Stimulated activated CD4-positive, alpha-beta T cell treated with anti-CD3 and anti-CD28 coated beads, Interleukin-1b, Interleukin-23, amount 100 ng/mL, for 24 hours (primary cell): ENCODE data around the gene AP1S3.
A peak's percentile ranks its signal among the peaks of the same experiment; 100 is the strongest.
"Not testable (repeated sequence)": the region's sequence is repeated elsewhere in the genome, so short reads cannot be mapped to it uniquely, and the experiment has no call there.

ENCODE experiments used
- DNase-seq, 4 experiments: peaks; one replicate each; pipeline ENCODE4 v3.0.0-alpha.2; 2020; ENCODE audit warnings: low read depth in 4 of 4, low spot score in 1 of 4

AP1S3 gene

DNA sequence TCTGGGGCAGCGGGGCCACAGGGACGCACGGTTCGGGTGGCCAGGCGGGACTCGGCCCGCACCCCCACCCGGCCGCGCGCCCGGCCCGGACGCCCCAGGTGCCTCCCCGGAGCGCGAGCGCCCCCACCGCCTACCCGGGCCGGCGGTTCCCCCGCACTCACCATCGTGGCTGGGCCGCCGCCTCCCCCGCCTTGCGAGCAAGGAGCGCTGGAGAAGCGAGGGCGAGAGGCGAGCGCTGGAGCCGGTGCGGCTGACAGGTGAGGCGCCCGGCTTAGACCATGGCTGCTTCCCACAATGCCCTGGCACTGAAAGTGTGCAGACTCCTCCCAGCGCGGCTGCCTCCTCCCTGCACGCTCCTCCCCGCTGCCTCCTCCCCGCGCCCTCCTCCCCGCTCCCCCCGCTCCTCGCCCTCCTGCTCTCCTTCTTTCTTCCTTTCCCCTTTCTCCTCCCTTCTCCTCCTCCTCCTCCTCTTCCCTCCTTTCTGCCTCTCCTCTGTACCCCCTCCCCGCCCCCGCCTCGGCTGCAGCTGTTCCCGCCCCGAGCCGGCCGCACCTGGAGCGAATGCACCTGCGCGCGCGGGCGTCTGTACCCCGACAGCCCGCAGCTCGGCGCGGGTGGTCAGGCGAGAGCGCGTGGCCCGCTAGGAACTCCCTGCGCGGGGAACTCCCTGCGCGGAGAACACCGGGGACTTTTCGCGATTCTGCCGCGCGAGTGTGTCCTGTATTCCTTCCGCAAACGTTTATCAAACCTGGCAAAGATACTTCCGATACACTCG lies at the start of gene AP1S3:
AP1S3 (minus strand) TSS at position 296 of the 775 bp plus-strand sequence; CDS start at position 164, 132 bp downstream.
- peak; percentile 34 to 69 (median 54) for DNase-seq

DNA sequence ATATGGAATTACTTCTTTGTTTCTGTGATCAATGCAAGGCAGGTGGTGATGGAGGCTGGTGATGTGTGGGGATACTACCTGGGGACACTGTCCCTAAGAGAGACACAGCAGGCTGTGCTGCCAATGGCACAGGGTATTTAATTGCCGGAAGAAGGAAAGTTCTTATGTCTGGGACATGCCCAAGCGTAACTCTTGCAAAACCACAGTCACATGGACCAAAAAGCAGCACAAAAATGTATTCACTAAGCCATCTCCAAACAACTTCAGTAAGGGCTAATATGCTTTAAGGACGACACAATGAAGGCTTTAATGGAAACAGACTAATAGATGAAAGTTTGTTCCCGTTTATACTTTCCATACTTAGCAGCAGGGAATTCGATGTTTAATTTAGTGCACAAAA lies 49.7 kb upstream of the AP1S3 start:
- no peak for DNase-seq

DNA sequence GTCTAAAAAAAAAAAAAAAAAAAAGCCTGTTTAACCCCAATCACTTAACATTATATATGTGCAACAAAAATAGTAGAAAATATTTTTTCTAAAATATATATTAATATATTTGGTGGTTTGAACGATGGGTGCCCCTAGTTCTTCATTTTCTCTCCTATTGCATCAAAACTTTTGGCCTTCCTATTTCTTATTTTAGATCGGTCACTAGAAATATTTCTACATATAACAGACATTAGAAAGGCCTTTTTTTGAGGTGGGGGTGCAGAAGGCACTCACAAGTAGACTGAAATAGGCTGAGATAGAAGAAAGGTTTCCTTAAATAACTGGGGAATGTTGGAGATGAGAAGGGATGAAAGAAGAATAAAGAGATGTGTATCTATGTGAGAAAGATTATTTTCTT lies 49.3 kb upstream of the AP1S3 start:
- DNase-seq = no peak

DNA sequence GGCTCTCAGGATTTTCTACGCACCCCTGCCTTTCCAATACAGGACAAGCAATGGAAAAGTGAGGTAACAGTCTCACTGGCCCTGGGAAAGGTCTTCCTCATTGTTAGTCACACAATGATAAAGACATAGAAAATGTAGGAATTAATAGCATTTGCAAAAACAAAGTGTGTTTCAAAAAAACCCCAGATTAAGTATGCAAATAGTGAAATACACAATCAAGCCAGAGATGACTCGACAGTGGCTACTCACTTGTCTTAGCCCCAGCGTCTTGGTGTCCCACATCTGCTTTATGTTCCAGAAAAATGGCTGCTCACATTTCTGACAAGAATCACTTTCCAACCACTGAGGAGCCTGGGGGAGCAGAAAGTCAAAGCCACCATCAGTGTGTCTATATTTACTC lies 47.0 kb upstream of the AP1S3 start:
- DNase-seq = no peak

DNA sequence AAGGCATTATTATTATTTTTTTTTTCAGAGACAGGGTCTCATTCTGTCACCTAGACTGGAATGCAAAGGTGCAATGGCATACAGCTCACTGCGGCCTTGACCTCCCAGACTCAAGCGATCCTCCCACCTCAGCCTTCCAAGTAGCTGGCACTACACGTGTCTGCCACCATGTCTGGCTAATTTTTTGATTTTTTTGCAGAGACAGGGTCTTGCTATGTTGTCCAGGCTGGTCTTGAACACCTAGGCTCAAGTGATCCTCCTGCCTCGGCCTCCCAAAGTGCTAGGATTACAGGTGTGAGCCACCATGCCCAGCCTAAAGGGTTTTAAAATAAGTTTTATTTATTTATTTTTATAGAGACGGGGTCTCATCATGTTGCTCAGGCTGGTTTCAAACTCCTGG lies 45.3 kb upstream of the AP1S3 start:
- DNase-seq = no peak

DNA sequence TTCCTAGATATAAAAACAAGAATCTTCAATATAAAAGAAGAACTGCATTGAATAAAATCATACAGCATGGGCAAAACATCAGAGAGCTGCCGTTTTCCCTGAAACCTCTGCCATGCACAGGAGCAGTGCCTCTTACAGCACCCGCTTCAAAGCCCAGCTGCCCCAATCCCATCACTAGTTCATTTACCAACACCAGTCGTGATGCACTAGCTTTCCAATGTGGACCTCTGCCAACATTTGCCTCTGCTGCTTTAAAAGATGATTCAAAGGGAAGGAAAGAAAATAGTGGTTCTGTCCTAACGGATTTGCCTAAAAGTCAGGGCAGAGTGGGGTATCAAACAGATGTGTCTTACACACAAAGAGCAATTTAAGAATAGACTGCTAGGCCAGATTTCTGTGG lies 43.4 kb upstream of the AP1S3 start:
- no peak for DNase-seq

DNA sequence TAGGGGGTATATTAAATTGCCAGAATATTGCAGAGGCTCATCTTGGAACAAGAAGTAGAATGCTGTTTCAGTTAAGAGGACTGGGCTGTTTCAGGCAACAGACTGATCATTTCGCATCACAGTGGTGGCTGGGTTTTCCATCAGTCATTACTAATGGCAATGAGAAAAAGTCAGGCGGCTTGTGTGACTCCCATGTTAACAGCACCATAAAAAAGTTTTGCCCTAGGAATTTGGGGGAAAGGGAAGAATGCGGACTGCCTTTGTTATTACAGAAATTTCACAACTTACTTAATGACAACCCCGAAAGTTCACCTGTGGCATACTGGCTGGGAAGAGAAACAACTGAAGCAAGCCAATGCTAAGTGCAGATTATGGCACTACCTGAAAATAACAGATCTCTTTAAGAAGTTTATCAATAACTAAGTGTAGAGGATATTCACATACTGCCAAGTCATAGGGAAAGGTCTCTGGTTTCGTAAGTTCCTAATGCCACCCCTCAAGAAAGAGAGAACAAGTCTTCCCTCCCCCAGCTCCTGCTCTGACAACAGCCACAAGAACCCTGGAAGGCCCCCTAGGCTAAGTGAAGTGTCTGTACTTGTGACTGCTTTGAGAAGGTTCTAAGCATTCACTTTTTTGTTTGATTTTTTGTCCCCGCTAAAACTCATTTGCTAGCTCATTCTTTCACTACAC lies 40.5 kb upstream of the AP1S3 start:
- DNase-seq = no peak

DNA sequence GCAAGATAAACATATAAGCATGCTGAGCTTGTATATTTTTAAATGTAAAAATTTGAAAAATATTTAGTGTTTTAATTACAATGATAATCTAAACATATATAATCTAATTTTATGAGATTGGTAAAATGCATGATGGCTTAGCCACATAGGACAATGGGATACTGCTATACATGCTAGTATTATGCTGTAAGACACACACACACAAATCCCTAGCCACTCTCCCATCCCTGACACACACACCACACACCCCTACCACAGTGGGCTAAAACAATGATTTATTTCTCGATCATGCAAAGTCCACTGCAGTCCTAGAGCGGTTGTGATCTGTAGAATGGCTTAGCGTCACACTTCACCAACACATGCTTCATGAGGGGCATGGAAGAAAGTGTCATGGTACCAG lies 36.3 kb upstream of the AP1S3 start:
- DNase-seq = no peak

DNA sequence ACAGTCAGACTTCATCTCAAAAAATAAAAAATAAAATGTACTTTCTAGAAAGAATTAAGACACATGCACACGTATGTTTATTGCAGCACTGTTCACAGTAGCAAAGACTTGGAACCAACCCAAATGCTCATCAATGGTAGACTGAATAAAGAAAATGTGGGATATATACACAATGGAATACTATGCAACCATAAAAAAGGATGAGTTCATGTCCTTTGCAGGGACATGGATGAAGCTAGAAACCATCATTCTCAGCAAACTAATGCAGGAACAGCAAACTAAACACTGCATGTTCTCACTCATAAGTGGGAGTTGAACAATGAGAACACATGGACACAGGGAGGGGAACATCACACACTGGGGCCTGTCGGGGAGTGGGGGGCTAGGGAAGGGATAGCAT lies 35.4 kb upstream of the AP1S3 start:
- not testable (repeated sequence) for DNase-seq

DNA sequence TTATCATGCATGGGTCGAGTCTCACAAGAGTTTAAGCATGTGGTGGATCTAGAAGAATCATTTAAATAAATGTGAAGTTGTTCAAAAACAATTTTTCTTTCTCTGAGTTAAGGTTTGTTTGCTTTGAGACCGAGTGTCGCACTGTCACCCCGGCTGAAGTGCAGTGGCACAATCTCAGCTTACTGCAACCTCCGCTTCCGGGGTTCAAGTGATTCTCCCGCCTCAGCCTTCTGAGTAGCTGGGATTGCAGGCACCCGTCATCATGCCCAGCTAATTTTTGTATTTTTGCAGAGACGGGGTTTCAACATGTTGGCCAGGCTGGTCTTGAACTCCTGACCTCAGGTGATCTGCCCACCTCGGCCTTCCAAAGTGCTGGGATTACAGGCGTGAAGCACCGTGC lies 34.3 kb upstream of the AP1S3 start:
- DNase-seq = not testable (repeated sequence)

DNA sequence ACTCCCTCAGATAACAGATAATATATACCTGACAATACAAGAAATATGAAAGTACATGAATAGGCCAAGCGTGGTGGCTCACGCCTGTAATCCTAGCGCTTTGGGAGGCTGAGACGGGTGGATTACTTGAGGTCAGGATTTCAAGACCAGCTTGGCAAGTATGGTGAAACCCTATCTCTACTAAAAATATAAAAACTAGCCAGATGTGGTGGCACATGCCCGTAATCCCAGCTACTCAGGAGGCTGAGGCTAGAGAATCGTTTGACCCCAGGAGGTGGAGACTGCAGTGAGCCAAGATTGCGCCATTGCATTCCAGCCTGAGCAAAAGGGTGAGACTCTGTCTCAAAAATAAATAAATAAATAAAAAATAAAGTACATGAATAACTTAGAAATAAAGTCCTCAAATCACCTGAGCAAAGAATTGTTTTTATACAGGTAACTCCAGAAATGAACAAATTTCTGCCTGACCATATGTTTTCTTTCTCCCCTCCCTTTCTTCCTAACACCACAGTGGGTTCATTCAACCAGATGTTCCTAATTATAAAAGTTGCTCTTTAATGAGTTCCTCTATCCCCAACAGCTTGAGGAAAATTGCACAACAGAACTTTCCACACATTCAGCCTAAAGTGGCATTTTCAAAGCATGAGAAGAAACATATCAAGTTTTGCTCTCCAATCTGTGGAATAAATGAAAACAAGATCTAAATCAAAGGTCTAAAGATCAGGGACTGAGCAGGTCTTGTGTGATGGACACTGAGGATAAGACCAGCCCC lies 33.6 kb upstream of the AP1S3 start:
- no peak for DNase-seq

DNA sequence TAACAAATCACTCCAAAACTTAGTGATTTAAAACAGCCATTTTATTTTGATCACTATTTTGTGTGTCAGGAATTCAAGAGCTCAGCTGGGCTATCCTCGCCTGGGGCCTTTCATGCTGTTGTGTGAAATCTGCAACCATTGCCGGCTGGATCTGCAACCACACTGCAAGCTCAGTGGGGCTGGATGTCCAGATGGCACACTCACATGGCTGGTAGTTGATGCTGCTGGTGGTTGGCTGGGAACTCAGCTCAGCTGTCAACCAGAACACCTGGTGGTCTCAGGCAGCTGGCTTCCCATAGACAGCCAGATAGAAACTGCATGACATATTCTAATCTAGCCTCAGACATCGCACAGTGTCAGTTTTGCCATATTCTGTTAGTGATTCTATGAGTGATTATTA lies 30.6 kb upstream of the AP1S3 start:
- DNase-seq = no peak

DNA sequence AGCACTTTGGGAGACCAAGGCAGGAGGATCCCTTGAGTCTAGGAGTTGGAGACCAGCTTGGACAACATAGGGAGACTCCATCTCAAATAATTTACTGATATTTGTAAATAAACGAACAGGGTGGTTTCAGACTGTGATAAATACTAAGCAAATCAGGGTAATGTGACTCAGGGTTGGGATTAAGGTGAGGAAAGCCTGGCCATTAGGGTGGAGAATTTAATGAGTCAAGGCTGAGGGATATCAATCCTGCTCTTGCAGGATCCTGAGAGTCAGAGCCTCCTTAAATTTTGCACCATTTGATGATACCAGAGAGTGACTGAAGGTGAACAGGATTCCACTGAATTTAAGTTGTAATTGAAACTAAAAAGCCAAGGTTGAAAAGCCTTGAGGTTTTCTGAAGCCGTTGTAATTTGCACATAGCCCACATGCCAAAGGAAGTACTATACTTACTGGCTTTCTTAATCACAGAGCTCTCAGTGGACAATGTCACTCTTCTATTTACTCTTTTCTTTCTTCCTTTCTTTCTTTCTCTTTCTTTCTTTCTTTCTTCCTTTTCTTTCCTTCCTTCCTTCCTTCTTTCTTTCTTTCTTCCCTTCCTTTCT lies 28.6 kb upstream of the AP1S3 start:
- DNase-seq = no peak

DNA sequence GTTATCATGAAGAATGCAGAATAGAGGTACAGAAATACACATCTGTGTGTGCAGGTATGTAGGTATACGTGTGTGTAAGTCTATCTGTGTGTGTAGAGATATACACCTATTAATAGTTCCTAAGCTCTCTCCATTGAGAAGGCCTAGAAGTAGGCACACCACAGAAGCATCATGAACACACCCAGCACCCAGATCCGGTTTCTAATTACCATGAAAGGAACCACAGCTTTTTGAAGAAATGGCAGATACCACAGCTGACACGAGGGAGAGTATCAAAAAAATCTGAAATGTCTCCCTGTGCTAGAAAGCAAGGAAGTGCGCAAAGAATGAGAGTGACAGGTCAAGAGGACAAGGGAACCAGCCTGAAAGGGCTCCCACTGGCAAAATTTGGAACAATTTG lies 27.7 kb upstream of the AP1S3 start:
- DNase-seq = no peak

DNA sequence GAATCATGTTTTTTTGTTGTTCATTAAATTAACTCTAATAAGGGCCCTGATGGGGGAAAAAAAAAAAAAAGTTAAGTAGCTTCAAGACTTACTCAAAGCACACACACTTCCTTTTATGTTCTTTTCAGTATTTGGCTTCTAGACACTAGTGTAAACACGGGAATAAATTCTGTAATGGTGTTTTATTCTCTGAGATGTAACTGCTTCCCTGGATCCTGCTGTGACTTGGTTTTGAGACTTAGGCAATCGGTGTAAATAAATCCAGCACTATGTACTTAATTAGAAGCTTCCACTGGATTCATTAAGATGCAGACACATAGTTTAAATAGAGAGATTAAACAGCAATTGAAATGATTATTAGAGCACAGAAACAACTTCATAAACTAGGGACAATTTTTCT lies 26.1 kb upstream of the AP1S3 start:
- DNase-seq = no peak

DNA sequence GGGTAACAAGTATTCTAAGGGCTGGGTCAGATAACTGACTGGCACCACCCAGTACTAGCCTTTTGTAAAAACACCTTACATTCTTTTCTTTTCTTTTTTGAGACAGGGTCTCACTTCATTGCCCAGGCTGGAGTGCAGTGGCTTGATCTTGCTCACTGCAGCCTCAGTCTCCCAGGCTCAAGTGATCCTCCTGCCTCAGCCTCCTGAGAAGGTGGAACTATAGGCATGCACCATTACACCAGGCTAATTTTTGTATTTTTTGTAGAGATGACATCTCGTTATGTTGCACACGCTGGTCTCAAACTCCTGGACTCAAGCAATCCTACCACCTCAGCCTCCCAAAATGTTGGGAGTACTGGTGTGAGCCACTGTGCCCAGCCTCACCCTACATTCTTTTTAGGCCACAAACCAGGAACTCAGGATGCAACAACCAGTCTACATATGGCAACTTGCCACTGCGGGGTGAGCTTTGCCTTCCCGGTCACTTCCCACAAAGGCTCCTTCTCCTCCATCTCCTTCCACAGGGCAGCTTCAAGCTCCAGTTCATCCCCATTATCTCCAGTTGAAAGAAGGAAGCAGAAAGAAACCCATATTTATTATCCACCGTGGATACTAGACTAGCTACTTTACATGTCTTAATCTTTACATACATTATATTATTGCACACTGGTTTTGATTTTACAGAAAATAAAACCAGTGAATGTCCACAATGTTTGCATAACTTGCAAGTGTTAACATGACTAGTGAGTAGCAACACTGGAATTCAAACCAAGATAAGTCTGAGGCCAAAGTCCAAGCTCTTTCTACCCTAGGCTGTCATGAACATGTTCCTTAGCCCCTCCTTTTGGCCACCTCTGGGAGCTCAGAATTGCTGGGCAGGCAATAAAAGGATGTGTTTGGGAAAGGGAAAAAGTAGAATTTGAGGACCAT lies 23.7 kb upstream of the AP1S3 start:
- DNase-seq = no peak

DNA sequence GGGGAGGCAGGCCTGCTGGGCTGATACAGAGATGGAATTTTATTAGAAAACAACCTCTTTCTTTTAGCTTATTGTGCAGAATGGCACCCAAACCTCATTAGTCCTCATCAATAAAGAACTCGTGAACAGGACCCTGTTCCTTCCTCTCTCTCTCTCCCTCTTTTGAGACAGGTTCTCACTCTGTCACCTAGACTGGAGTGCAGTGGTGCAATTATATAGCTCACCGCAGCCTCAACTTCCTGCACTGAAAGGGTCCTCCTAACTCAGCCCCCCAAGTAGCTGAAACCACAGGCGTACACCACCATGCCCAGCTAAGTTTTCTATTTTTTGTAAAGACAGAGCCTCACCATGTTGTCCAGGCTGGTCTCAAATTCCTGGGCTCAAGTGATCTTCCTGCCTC lies 21.7 kb upstream of the AP1S3 start:
- no peak for DNase-seq

DNA sequence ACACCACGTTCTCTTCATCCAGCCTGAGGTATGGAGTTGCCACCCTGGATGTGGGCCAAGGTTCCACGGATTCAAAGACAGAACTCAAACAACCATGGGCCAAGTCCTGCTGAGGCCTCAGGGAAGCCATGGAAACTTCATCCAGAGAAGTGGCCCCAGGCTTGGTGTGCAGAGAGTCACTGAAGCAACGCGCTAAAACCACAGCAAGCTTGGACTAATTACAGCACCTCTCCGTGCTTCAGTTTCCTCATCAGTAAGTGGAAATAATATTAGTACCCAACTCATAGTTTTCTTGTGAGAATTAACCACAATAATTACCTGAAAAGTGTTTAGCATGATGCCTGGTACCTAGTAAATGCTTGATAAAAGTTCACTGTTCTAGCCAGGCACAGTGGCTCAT lies 19.2 kb upstream of the AP1S3 start:
- DNase-seq = no peak

DNA sequence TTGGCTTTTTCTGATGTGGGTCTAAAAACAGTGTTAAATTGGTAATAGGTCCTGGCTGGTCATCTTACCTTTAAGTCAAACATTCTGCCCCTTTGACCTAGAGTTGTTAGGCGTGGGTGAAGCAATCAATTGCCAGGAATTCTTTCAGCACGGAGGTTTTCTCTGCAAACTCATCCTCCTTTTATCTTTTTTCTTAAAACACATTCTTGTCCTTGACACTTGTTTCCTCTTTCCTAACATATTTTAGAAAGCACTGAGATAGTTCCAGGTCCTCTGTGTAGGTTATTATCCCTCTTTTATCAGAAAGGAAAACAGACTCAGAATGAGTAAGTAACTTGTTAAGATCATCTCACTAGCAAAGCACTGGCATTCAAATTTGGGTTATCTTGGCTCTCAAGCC lies 18.6 kb upstream of the AP1S3 start:
- DNase-seq = no peak

DNA sequence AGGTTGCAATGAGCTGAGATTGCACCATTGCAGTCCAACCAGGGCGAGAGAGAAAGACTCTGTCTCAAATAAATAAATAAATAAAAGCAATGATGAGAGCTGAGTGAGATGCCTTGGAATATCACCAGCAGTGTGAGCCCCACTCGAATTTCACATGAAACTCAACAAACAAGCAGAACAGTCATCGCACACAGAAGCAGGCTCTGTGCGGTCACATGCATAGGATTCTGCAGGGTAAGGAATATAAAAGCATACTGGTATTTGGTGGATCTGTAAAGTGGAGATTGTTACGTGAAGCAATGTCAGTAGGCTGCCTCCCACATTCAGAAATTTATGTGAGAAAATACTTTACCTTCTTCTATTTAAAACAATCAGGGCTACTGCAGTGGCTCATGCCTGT lies 18.0 kb upstream of the AP1S3 start:
- no peak for DNase-seq

DNA sequence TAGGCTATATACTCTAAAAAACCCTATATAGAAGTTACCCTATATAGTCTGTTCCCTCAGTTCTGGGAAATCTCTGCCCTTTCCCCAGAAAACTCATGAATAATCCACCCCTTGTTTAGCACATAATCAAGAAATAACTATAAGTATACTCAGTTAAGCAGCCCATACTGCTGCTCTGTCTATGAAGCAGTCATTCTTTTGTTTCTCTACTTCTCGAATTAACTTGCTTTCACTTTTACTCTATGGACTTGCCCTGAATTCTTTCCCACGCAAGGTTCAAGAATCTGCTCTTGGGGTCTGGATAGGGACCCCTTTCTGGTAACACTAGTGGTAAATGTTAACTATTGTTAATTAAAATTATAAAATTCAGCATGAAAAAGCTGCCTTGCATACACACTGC lies 17.4 kb upstream of the AP1S3 start:
- no peak for DNase-seq
